Liver (tissue), 3 donors: ENCODE measurements around the gene CDC42EP2.

Experiments
- FOXA1 ChIP-seq: IDR thresholded peaks from 2 replicates; pipeline ENCODE4 v1.6.1; 2016; ENCODE audit warnings: antibody characterized with exemption
- GABPA ChIP-seq, 2 donors: IDR thresholded peaks in 1 of 2; conservative IDR thresholded peaks in 1 of 2; 2 replicates each; pipeline ENCODE4 v1.6.1; 2016; ENCODE audit warnings: antibody characterized with exemption in 2 of 2, mild to moderate bottlenecking in 1 of 2, moderate library complexity in 1 of 2
- JUND ChIP-seq, 2 donors: IDR thresholded peaks; 2 replicates each; pipeline ENCODE4 v1.6.1; 2016; ENCODE audit warnings: antibody characterized with exemption in 2 of 2
- RAD21 ChIP-seq, 2 donors: IDR thresholded peaks; 2 replicates each; pipeline ENCODE4 v1.6.1; 2016; ENCODE audit warnings: antibody characterized with exemption in 2 of 2, mild to moderate bottlenecking in 2 of 2
- SP1 ChIP-seq: IDR thresholded peaks from 2 replicates; pipeline ENCODE4 v1.6.1; 2018; ENCODE audit warnings: antibody characterized with exemption, mild to moderate bottlenecking
- TAF1 ChIP-seq: conservative IDR thresholded peaks from 2 replicates; pipeline ENCODE4 v1.6.1; 2016; ENCODE audit warnings: antibody characterized with exemption, mild to moderate bottlenecking
- YY1 ChIP-seq: IDR thresholded peaks from 2 replicates; pipeline ENCODE4 v1.6.1; 2016; ENCODE audit warnings: antibody characterized with exemption, mild to moderate bottlenecking
- TF ChIP-seq, protein P1 (sequence below): fragments of 150-350 bp; IDR thresholded peaks from 2 replicates; pipeline ENCODE4 v1.5.1; 2017; ENCODE audit warnings: improper control_type of control experiment, low read depth, low read length; ENCODE audit not compliant: missing input control
- TF ChIP-seq, protein P2 (sequence below): IDR thresholded peaks from 2 replicates; pipeline ENCODE4 v1.6.1; 2016; ENCODE audit warnings: antibody characterized with exemption
- TF ChIP-seq, protein P3 (sequence below): IDR thresholded peaks from 2 replicates; pipeline ENCODE4 v1.6.1; 2016; ENCODE audit warnings: antibody characterized with exemption, mild to moderate bottlenecking
- TF ChIP-seq, protein P4 (sequence below): IDR thresholded peaks from 2 replicates; pipeline ENCODE4 v1.6.1; 2016; ENCODE audit warnings: antibody characterized with exemption
- TF ChIP-seq, protein P5 (sequence below): IDR thresholded peaks from 2 replicates; pipeline ENCODE4 v1.6.1; 2016; ENCODE audit warnings: antibody characterized with exemption
- donor health status: healthy.
- donor health status: healthy.

DNA sequence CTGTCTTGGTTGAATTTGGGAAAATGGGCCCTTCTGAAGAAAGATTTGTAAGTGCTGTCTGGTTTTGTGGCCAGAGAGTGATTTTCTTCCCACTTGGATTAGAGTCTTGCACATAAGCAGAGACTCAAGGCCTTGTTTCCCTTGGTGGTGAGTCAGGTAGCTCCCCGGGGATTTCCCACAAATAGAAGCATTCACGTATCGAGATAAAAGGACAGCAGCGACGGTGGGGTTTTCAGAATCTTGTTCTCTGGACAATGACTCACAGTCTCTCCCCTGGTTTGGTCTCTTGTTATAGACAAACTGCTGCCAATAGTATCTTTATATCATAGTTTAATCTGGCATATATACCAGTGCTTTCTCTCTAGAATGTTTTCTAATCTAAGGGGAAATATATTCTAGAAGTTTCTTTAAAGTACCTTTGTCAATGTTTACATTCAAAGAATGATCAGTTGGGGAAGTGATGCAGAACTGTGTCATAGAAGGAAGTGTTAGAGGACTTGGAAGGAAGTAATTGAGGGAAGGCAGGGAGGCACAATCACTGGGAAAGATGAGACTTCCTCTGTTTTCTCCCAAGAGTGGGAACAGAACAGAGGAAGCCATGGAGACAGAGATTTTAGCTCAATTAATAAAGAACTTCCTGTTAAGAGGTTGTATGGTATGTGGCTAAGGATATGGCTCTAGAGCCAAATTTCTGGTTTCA is 34.8 kb upstream of the CDC42EP2 start:
- TF ChIP-seq, protein P1, sequence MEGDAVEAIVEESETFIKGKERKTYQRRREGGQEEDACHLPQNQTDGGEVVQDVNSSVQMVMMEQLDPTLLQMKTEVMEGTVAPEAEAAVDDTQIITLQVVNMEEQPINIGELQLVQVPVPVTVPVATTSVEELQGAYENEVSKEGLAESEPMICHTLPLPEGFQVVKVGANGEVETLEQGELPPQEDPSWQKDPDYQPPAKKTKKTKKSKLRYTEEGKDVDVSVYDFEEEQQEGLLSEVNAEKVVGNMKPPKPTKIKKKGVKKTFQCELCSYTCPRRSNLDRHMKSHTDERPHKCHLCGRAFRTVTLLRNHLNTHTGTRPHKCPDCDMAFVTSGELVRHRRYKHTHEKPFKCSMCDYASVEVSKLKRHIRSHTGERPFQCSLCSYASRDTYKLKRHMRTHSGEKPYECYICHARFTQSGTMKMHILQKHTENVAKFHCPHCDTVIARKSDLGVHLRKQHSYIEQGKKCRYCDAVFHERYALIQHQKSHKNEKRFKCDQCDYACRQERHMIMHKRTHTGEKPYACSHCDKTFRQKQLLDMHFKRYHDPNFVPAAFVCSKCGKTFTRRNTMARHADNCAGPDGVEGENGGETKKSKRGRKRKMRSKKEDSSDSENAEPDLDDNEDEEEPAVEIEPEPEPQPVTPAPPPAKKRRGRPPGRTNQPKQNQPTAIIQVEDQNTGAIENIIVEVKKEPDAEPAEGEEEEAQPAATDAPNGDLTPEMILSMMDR: no peak
- TF ChIP-seq, protein P2, sequence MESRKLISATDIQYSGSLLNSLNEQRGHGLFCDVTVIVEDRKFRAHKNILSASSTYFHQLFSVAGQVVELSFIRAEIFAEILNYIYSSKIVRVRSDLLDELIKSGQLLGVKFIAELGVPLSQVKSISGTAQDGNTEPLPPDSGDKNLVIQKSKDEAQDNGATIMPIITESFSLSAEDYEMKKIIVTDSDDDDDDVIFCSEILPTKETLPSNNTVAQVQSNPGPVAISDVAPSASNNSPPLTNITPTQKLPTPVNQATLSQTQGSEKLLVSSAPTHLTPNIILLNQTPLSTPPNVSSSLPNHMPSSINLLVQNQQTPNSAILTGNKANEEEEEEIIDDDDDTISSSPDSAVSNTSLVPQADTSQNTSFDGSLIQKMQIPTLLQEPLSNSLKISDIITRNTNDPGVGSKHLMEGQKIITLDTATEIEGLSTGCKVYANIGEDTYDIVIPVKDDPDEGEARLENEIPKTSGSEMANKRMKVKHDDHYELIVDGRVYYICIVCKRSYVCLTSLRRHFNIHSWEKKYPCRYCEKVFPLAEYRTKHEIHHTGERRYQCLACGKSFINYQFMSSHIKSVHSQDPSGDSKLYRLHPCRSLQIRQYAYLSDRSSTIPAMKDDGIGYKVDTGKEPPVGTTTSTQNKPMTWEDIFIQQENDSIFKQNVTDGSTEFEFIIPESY: no peak
- TF ChIP-seq TAF1 (no peak), GABPA (IDR thresholded peaks at IDR 0.05 in 1 of 2, conservative IDR thresholded peaks at IDR 0.05 in 1 of 2) (no peak), FOXA1 (no peak), JUND (IDR thresholded peaks at IDR 0.05) (no peak), SP1 (no peak), RAD21 (IDR thresholded peaks at IDR 0.05) (no peak), YY1 (no peak)
- TF ChIP-seq, protein P3, sequence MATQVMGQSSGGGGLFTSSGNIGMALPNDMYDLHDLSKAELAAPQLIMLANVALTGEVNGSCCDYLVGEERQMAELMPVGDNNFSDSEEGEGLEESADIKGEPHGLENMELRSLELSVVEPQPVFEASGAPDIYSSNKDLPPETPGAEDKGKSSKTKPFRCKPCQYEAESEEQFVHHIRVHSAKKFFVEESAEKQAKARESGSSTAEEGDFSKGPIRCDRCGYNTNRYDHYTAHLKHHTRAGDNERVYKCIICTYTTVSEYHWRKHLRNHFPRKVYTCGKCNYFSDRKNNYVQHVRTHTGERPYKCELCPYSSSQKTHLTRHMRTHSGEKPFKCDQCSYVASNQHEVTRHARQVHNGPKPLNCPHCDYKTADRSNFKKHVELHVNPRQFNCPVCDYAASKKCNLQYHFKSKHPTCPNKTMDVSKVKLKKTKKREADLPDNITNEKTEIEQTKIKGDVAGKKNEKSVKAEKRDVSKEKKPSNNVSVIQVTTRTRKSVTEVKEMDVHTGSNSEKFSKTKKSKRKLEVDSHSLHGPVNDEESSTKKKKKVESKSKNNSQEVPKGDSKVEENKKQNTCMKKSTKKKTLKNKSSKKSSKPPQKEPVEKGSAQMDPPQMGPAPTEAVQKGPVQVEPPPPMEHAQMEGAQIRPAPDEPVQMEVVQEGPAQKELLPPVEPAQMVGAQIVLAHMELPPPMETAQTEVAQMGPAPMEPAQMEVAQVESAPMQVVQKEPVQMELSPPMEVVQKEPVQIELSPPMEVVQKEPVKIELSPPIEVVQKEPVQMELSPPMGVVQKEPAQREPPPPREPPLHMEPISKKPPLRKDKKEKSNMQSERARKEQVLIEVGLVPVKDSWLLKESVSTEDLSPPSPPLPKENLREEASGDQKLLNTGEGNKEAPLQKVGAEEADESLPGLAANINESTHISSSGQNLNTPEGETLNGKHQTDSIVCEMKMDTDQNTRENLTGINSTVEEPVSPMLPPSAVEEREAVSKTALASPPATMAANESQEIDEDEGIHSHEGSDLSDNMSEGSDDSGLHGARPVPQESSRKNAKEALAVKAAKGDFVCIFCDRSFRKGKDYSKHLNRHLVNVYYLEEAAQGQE: no peak
- TF ChIP-seq, protein P4, sequence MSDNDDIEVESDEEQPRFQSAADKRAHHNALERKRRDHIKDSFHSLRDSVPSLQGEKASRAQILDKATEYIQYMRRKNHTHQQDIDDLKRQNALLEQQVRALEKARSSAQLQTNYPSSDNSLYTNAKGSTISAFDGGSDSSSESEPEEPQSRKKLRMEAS: no peak
- TF ChIP-seq, protein P5, sequence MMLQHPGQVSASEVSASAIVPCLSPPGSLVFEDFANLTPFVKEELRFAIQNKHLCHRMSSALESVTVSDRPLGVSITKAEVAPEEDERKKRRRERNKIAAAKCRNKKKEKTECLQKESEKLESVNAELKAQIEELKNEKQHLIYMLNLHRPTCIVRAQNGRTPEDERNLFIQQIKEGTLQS: no peak
